Activated T-helper 1 cell treated with anti-CD3 and anti-CD28 coated beads, Interleukin-12 subunit alpha, Interleukin-12 subunit beta, Interleukin-2, Interleukin-4 antibody, amounts not matched to agents 30 ng/mL and 10 ng/mL and 1 ng/mL, durations not matched to agents 14 hours and 24 hours and 36 hours (primary cell): ENCODE measurements around the gene CCDC88A. TPM values are rescaled to one million over a fixed set of nuclear protein-coding genes. Genes with fewer than 3 reads are reported as not detected.
"Not testable (repeated sequence)": the region's sequence is repeated elsewhere in the genome, so short reads cannot be mapped to it uniquely, and the experiment has no call there.

Experiments used
- DNase-seq: peaks from one replicate; pipeline ENCODE4 v3.0.0; 2021; ENCODE audit warnings: low spot score
- H3K27ac Mint-ChIP-seq: one replicate; pipeline ENCODE4 v1.8.0; 2021; ENCODE audit warnings: mild to moderate bottlenecking, mixed read lengths
- H3K27me3 Mint-ChIP-seq: one replicate; pipeline ENCODE4 v1.8.0; 2022; ENCODE audit warnings: mild to moderate bottlenecking, moderate library complexity, mixed read lengths; ENCODE audit not compliant: insufficient read depth
- H3K36me3 Mint-ChIP-seq: one replicate; pipeline ENCODE4 v1.8.0; 2021; ENCODE audit warnings: low read depth, mixed read lengths
- H3K4me1 Mint-ChIP-seq: one replicate; pipeline ENCODE4 v1.8.0; 2021; ENCODE audit warnings: low read depth, mixed read lengths
- H3K4me3 Mint-ChIP-seq: one replicate; pipeline ENCODE4 v1.8.0; 2021; ENCODE audit warnings: mild to moderate bottlenecking, moderate library complexity, mixed read lengths
- H3K9me3 Mint-ChIP-seq: one replicate; pipeline ENCODE4 v1.8.0; 2021; ENCODE audit warnings: mixed read lengths
- intact Hi-C: fragments of 100-400 bp; cut with micrococcal nuclease; formaldehyde crosslinking; loops from one replicate; pipeline ENCODE4 v1.15.1; 2024
- total RNA-seq: library from RNA; stranded (reverse); gene quantifications from 2 replicates; pipeline ENCODE4 v1.2.3, GENCODE V29; 2022

Gene CCDC88A
- total RNA-seq, 1 donor from 2014 or later = 6.4 TPM

DNA sequence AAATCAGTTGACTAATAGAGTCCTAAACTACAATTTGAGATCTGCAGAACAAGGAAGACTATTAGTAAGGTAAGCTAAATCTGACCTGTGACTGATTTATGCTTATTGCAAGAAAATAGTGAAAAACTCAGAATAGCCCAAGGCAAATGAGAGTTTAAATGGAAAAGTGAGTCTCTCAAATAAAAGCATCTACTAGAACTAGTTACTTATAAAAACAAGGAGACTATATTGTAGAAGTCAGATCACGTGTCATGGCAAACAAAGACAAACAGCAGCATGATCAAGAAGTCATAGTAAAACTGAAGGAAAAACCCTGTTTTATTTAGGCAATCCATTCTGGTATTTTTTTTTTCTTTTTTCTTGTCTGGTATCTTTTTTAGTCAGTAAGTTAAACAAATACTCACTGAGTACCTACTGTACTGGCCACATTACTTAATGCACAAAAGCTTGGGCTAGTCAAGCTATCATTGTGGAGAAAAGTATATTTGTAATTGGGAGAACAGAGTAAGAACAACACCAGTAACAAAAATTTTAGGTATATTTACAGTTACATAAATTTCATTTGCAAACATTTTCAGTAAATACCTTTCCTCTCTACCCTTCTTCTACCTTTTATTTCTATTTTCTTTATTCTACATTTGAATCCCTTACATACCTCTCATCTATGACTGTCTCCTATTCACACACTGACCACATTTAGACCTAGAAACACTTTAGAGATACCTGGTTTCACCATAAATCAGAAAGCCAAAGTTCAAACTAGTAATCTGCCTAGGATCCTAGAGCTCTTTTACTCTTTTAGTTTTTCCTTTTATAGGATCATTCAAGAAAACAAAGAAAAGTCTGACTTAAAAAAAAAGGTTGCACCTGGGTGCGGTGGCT is 23.7 kb downstream of the CCDC88A start:
- Mint-ChIP-seq H3K4me3 (no peak overlapping the region), H3K36me3 (no peaks in the 10 kb centered on the region), H3K4me1 (no peaks in the 10 kb centered on the region), H3K27ac (no peak overlapping the region), H3K27me3 (peaks cover 2% of the 10 kb centered on the region), H3K9me3 (no peaks in the 10 kb centered on the region)
- no peak for DNase-seq
- intact Hi-C loops = no loop called here

DNA sequence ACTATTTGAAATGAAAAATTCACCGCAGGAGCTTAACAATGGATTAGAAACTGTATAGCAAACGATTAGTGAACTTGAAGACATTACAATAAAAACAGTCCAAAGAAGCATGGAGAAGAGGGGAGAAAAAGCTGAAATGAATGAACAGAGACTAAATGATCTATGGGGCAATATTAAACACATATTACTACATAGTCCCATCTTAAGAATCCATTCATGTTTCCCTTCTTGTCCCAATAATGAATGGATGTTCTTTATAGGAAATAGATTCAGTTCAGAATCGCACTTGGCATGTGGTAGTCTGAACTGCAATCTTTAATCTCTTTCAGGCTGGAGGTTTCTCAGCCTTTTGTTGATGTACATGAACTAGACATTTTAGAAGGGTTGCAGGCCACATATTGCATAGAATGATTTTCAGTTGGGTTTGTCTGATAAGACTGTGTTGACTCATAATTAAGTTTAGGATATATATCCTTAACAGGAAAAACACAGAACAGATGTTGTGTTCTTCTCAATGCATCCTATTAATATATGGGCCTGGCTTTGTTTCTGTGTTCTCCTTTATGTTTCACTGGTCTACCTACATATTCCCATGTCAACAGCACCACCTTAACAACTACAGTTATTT is 27.9 kb downstream of the CCDC88A start:
- Mint-ChIP-seq H3K27me3 (no peaks in the 10 kb centered on the region), H3K4me3 (no peak overlapping the region), H3K9me3 (no peaks in the 10 kb centered on the region), H3K27ac (no peak overlapping the region), H3K4me1 (no peaks in the 10 kb centered on the region), H3K36me3 (no peaks in the 10 kb centered on the region)
- DNase-seq = no peak
- intact Hi-C loops = no loop called here

GRCh38 chr2:55391155-55391554 is 28.5 kb downstream of the CCDC88A start:
- no peak for DNase-seq
- H3K27me3 Mint-ChIP-seq = no peaks in the 10 kb centered on the region
- no peak overlapping the region for H3K27ac Mint-ChIP-seq
- intact Hi-C loops = no loop called here
- no peak overlapping the region for H3K4me3 Mint-ChIP-seq
- no peaks in the 10 kb centered on the region for H3K9me3 Mint-ChIP-seq
- H3K36me3 Mint-ChIP-seq = no peaks in the 10 kb centered on the region
- H3K4me1 Mint-ChIP-seq = no peaks in the 10 kb centered on the region

DNA sequence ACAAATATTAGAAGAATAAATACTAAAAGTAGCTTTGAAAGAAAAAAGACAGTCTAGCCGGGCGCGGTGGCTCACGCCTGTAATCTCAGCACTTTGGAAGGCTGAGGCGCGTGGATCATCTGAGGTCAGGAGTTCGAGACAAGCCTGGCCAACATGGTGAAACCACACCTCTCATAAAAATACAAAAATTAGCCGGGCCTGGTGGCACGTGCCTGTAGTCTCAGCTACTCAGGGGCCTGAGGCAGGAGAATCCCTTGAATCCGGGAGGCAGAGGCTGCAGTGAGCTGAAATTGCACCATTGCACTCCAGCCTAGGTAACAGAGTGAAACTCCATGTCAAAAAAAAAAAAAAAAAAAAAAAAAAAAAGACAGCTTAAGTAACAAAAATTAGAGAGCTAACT is 34.1 kb downstream of the CCDC88A start:
- intact Hi-C loops, H3K27ac Mint-ChIP-seq, H3K4me1 Mint-ChIP-seq, H3K36me3 Mint-ChIP-seq, H3K9me3 Mint-ChIP-seq, DNase-seq, H3K4me3 Mint-ChIP-seq, H3K27me3 Mint-ChIP-seq: not testable (repeated sequence)

GRCh38 chr2:55384786-55385185 is 34.9 kb downstream of the CCDC88A start:
- no peaks in the 10 kb centered on the region for H3K36me3 Mint-ChIP-seq
- no peaks in the 10 kb centered on the region for H3K27me3 Mint-ChIP-seq
- intact Hi-C loops = no loop called here
- DNase-seq = no peak
- H3K4me3 Mint-ChIP-seq = no peak overlapping the region
- no peak overlapping the region for H3K27ac Mint-ChIP-seq
- H3K4me1 Mint-ChIP-seq = no peaks in the 10 kb centered on the region
- H3K9me3 Mint-ChIP-seq = no peaks in the 10 kb centered on the region

GRCh38 chr2:55371376-55371775 is 48.3 kb downstream of the CCDC88A start:
- H3K27ac Mint-ChIP-seq = no peak overlapping the region
- H3K27me3 Mint-ChIP-seq = no peaks in the 10 kb centered on the region
- intact Hi-C loops = no loop called here
- H3K4me1 Mint-ChIP-seq = no peaks in the 10 kb centered on the region
- DNase-seq = no peak
- H3K36me3 Mint-ChIP-seq = no peaks in the 10 kb centered on the region
- no peaks in the 10 kb centered on the region for H3K9me3 Mint-ChIP-seq
- H3K4me3 Mint-ChIP-seq = no peak overlapping the region

DNA sequence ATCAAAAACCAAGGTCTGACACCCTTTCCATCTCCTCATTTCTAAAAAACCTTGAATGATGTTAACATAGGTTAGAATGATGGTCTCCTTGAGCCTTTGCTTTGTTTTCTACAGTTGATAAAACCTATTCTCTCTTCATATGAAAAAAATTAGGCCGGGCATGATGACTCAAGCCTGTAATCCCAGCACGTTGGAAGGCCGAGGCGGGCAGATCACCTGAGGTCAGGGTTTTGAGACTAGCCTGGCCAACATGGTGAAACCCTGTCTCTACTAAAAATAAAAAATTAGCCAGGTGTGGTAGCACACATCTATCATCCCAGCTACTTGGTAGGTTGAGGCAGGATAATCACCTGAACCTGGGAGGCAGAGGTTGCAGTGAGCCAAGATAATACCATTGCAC is 49.4 kb downstream of the CCDC88A start:
- intact Hi-C loops = no loop called here
- Mint-ChIP-seq H3K9me3 (no peaks in the 10 kb centered on the region), H3K4me3 (no peak overlapping the region), H3K27ac (no peak overlapping the region), H3K27me3 (no peaks in the 10 kb centered on the region), H3K36me3 (no peaks in the 10 kb centered on the region), H3K4me1 (no peaks in the 10 kb centered on the region)
- DNase-seq = no peak

- Mint-ChIP-seq H3K27me3 (no peaks in the 10 kb centered on the region), H3K4me1 (no peaks in the 10 kb centered on the region), H3K36me3 (no peaks in the 10 kb centered on the region), H3K9me3 (no peaks in the 10 kb centered on the region), H3K4me3 (no peak overlapping the region), H3K27ac (no peak overlapping the region)
- DNase-seq = no peak
- intact Hi-C loops = no loop called here
Measured at GRCh38 chr2:55365303-55365702, 54.4 kb downstream of the CCDC88A start.

GRCh38 chr2:55364189-55365055 is 55.2 kb downstream of the CCDC88A start:
- no peak for DNase-seq
- Mint-ChIP-seq H3K36me3 (no peaks in the 10 kb centered on the region), H3K9me3 (no peaks in the 10 kb centered on the region), H3K27me3 (no peaks in the 10 kb centered on the region), H3K27ac (no peak overlapping the region), H3K4me3 (no peak overlapping the region), H3K4me1 (no peaks in the 10 kb centered on the region)
- intact Hi-C loops = no loop called here

DNA sequence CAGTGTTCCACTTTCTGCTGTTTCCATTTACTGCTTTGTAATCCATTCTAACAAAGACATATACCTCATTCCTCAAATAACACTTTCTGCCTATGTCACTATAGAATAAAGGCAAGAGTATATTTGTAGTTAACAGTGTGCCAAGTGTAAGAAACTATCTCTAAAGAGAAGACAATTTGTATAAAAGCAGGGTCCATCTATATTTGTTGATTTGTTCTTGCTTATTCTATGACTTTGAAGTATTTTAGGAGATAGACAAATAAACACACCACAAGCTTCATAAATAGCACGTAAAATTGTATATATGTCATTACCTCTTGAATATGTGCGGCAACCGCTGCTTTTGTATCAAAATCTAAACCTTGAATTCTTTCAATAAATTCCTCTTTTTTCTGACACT is 56.0 kb downstream of the CCDC88A start:
- Mint-ChIP-seq H3K9me3 (no peaks in the 10 kb centered on the region), H3K27me3 (no peaks in the 10 kb centered on the region), H3K4me1 (no peaks in the 10 kb centered on the region), H3K36me3 (no peaks in the 10 kb centered on the region), H3K4me3 (no peak overlapping the region), H3K27ac (no peak overlapping the region)
- intact Hi-C loops = no loop called here
- DNase-seq = no peak

DNA sequence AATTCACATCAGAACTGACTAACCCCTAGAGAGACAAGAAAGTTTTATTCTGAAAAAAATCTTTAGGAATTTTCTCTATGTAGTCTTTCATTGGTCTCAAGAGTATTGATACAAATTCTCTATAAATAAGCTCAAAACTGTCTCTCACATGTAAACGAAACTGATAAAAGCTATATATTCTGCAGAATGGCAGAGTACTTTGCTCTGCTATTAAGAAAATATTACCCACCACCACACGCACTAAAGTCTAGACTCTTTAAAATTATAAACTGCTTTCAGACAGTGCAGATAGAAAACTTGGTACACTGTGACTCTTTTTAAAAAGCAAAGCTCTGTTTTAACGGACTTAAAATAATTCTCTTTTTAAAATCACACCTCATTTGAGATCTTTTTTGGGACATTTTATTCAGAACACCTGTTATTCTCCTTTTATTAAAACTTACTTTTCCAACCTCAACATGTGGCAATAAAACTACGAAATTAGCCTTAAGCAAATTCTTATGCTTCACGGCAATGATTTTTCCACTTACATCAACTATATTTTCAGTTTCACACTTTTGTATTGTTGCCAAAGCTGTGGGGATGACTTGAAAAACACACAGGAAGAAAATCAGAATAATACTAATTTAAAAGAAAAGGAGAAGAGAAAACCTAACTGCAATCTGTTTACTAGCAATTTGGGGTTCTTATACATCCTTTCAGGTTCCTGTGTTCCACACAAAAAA is 58.0 kb downstream of the CCDC88A start:
- no peaks in the 10 kb centered on the region for H3K27me3 Mint-ChIP-seq
- H3K27ac Mint-ChIP-seq = no peak overlapping the region
- H3K4me1 Mint-ChIP-seq = no peaks in the 10 kb centered on the region
- intact Hi-C loops = no loop called here
- H3K9me3 Mint-ChIP-seq = no peaks in the 10 kb centered on the region
- H3K4me3 Mint-ChIP-seq = no peak overlapping the region
- H3K36me3 Mint-ChIP-seq = no peaks in the 10 kb centered on the region
- DNase-seq = no peak

DNA sequence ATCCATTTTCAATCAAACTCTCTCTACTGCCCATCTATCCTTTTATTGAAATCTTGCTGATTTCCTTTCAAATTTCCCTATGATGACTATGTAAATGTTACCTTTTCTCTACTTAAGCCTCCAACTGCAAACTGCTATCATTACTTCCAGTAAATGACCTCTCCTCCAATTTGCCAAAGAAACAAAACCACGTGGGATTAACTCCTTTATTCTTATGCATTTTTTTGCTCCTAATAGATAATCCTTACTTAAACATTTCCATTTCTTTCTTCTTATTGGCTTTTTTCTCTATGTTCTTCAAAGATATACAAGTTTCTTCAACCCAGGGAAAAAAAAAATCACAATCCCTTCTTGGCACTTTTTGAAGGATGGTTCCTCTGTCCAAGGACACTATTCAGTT is 61.2 kb downstream of the CCDC88A start:
- Mint-ChIP-seq H3K27ac (no peak overlapping the region), H3K36me3 (no peaks in the 10 kb centered on the region), H3K27me3 (no peaks in the 10 kb centered on the region), H3K9me3 (no peaks in the 10 kb centered on the region), H3K4me3 (no peak overlapping the region), H3K4me1 (no peaks in the 10 kb centered on the region)
- intact Hi-C loops = no loop called here
- no peak for DNase-seq
